Mesothelial cell of epicardium (in vitro differentiated cells): ENCODE data around the gene ARIH2. TPM values are rescaled to one million over a fixed set of nuclear protein-coding genes. Genes with fewer than 3 reads are reported as not detected.

Source experiments
- DNase-seq, 2 experiments: peaks; one replicate each; pipeline ENCODE4 v3.0.0; 2021; ENCODE audit warnings: low spot score in 2 of 2; ENCODE audit not compliant: unreplicated experiment in 2 of 2
- H3K27ac Mint-ChIP-seq: 2 replicates; pipeline ENCODE4 v1.8.0; 2021; ENCODE audit warnings: mixed read lengths
- H3K27me3 Mint-ChIP-seq: 2 replicates; pipeline ENCODE4 v1.8.0; 2021; ENCODE audit warnings: low read depth, mixed read lengths
- H3K36me3 Mint-ChIP-seq: 2 replicates; pipeline ENCODE4 v1.8.0; 2021; ENCODE audit warnings: mixed read lengths
- H3K4me1 Mint-ChIP-seq: 2 replicates; pipeline ENCODE4 v1.8.0; 2021; ENCODE audit warnings: mixed read lengths
- H3K4me3 Mint-ChIP-seq: 2 replicates; pipeline ENCODE4 v1.8.0; 2021; ENCODE audit warnings: mild to moderate bottlenecking, moderate library complexity, mixed read lengths
- H3K9me3 Mint-ChIP-seq: 2 replicates; pipeline ENCODE4 v1.8.0; 2021; ENCODE audit warnings: mixed read lengths
- CTCF ChIP-seq: fragments of 200-600 bp; sonication (generic); IDR thresholded peaks from one replicate; pipeline ENCODE4 v1.5.0; 2021; ENCODE audit warnings: antibody characterized with exemption; ENCODE audit not compliant: unreplicated experiment
- total RNA-seq: library from RNA; stranded (reverse); gene quantifications from 3 replicates; pipeline ENCODE4 v1.2.1, GENCODE V29; 2021

ARIH2 gene
- total RNA-seq, 1 donor from 2014 or later = 102 TPM

- TF ChIP-seq CTCF = no peak
- H3K36me3 Mint-ChIP-seq = peaks cover 22% of the 10 kb centered on the region
- no peak overlapping the region for H3K27ac Mint-ChIP-seq
- DNase-seq = no peak
- H3K27me3 Mint-ChIP-seq = no peaks in the 10 kb centered on the region
- H3K4me3 Mint-ChIP-seq = no peak overlapping the region
- no peaks in the 10 kb centered on the region for H3K9me3 Mint-ChIP-seq
- no peaks in the 10 kb centered on the region for H3K4me1 Mint-ChIP-seq
These were observed 44.3 kb downstream of the ARIH2 start for GRCh38 chr3:48962939-48963338.

- no peak overlapping the region for H3K4me3 Mint-ChIP-seq
- no peaks in the 10 kb centered on the region for H3K9me3 Mint-ChIP-seq
- H3K27me3 Mint-ChIP-seq = no peaks in the 10 kb centered on the region
- no peak overlapping the region for H3K27ac Mint-ChIP-seq
- H3K36me3 Mint-ChIP-seq = peaks cover 20% of the 10 kb centered on the region
- no peaks in the 10 kb centered on the region for H3K4me1 Mint-ChIP-seq
- DNase-seq = no peak
- TF ChIP-seq CTCF = no peak
These were observed 44.9 kb downstream of the ARIH2 start for GRCh38 chr3:48963591-48963990.

GRCh38 chr3:48966367-48966766, 47.7 kb downstream of the ARIH2 start:
- Mint-ChIP-seq H3K9me3 (no peaks in the 10 kb centered on the region), H3K36me3 (peaks cover 38% of the 10 kb centered on the region), H3K27ac (no peak overlapping the region), H3K4me1 (no peaks in the 10 kb centered on the region), H3K4me3 (no peak overlapping the region), H3K27me3 (no peaks in the 10 kb centered on the region)
- DNase-seq = no peak
- no peak for TF ChIP-seq CTCF

- Mint-ChIP-seq H3K4me3 (no peak overlapping the region), H3K27ac (no peak overlapping the region), H3K27me3 (no peaks in the 10 kb centered on the region), H3K4me1 (no peaks in the 10 kb centered on the region), H3K36me3 (peaks cover 41% of the 10 kb centered on the region), H3K9me3 (no peaks in the 10 kb centered on the region)
- no peak for TF ChIP-seq CTCF
- no peak for DNase-seq
These were observed 48.3 kb downstream of the ARIH2 start for GRCh38 chr3:48966876-48967361.

- no peak overlapping the region for H3K4me3 Mint-ChIP-seq
- H3K4me1 Mint-ChIP-seq = no peaks in the 10 kb centered on the region
- H3K27ac Mint-ChIP-seq = no peak overlapping the region
- no peak for TF ChIP-seq CTCF
- no peaks in the 10 kb centered on the region for H3K9me3 Mint-ChIP-seq
- H3K36me3 Mint-ChIP-seq = peaks cover 40% of the 10 kb centered on the region
- no peaks in the 10 kb centered on the region for H3K27me3 Mint-ChIP-seq
- no peak for DNase-seq
These were observed 51.9 kb downstream of the ARIH2 start for GRCh38 chr3:48970586-48970985.
